NCI-H510A treated with DMSO at 0.1 percent for 48 hours (cell line): Measurements from ENCODE around the gene CDS1.
"Not testable (repeated sequence)": the region's sequence is repeated elsewhere in the genome, so short reads cannot be mapped to it uniquely, and the experiment has no call there.

ENCODE experiments used
- DNase-seq: peaks from one replicate; lab custom pipeline; 2025; lab: John Stamatoyannopoulos, UW

The CDS1 gene

GRCh38 chr4:84611531-84611930 is 28.6 kb downstream of the CDS1 start:
- no peak for DNase-seq

GRCh38 chr4:84614891-84615290 is 32.0 kb downstream of the CDS1 start:
- DNase-seq = peak; percentile 29

GRCh38 chr4:84615355-84615754 is 32.4 kb downstream of the CDS1 start:
- no peak for DNase-seq

- no peak for DNase-seq
Measured at GRCh38 chr4:84622959-84623358, 40.0 kb downstream of the CDS1 start.

- DNase-seq = no peak
Measured at GRCh38 chr4:84623661-84624060, 40.7 kb downstream of the CDS1 start.

- no peak for DNase-seq
Measured at GRCh38 chr4:84626673-84627072, 43.7 kb downstream of the CDS1 start.

- DNase-seq = no peak
Measured at GRCh38 chr4:84631573-84631972, 48.6 kb downstream of the CDS1 start.

GRCh38 chr4:84632092-84632491 is 49.2 kb downstream of the CDS1 start:
- no peak for DNase-seq

GRCh38 chr4:84634961-84635360 is 52.0 kb downstream of the CDS1 start:
- DNase-seq = no peak

- DNase-seq = no peak
Measured at GRCh38 chr4:84638092-84638491, 55.2 kb downstream of the CDS1 start.

GRCh38 chr4:84639145-84639544 is 56.2 kb downstream of the CDS1 start:
- DNase-seq = no peak

GRCh38 chr4:84644087-84644486 is 61.2 kb downstream of the CDS1 start:
- no peak for DNase-seq

- DNase-seq = peak; percentile 16
Measured at GRCh38 chr4:84647312-84647884, 64.5 kb downstream of the CDS1 start.

- DNase-seq = no peak
Measured at GRCh38 chr4:84648178-84648577, 65.3 kb downstream of the CDS1 start.

- peak; percentile 38 for DNase-seq
Measured at GRCh38 chr4:84648863-84649647, 66.1 kb downstream of the CDS1 start.

- DNase-seq = no peak
Measured at GRCh38 chr4:84651499-84651898, 68.6 kb downstream of the CDS1 start.

GRCh38 chr4:84652478-84652877 is 69.6 kb downstream of the CDS1 start:
- DNase-seq = no peak

- DNase-seq = no peak
Measured at GRCh38 chr4:84660606-84661005, 77.7 kb downstream of the CDS1 start.

GRCh38 chr4:84661191-84661939 is 78.4 kb downstream of the CDS1 start:
- no peak for DNase-seq

GRCh38 chr4:84664767-84665166 is 81.8 kb downstream of the CDS1 start:
- not testable (repeated sequence) for DNase-seq

- DNase-seq = no peak
Measured at GRCh38 chr4:84666439-84666838, 83.5 kb downstream of the CDS1 start.

GRCh38 chr4:84669201-84669600 is 86.3 kb downstream of the CDS1 start:
- no peak for DNase-seq

- DNase-seq = no peak
Measured at GRCh38 chr4:84672177-84672576, 89.2 kb downstream of the CDS1 start.
